A549 treated with GW870086 at 1 μM for 4 hours (cell line): ENCODE measurements around the gene COX20. TPM values are rescaled to one million over a fixed set of nuclear protein-coding genes. Genes with fewer than 3 reads are reported as not detected.

ENCODE experiments used
- total RNA-seq: library from RNA; stranded (reverse); fragments of 200-300 nt; extraction: Qiagen RNA extraction; gene quantifications from 5 replicates; pipeline ENCODE4 v1.2.3, GENCODE V29; 2022; ENCODE audit warnings: low read depth

COX20 gene
- total RNA-seq, result 38.5 to 50.8 TPM (median 48.0 TPM) in 5 replicates

GRCh38 chr1:244835276-244836134, at the start of gene COX20:
Gene COX20, plus strand, starts transcription at chr1:244835658. Its CDS starts 57 bp downstream, at chr1:244835715.

GRCh38 chr1:244864253-244865027, 29.0 kb downstream of the COX20 start, which contains the start of gene HNRNPU:
Gene HNRNPU, minus strand, starts transcription at chr1:244864543. Its CDS starts 236 bp downstream, at chr1:244864307.

Other genes starting within 250 kb of the COX20 start
- 25.1 to 34.8 TPM (median 31.1 TPM) in 5 replicates for gene DESI2, start 182.5 kb upstream of the COX20 start, total RNA-seq
- gene HNRNPU, start 28.9 kb downstream of the COX20 start, total RNA-seq, result 313 to 395 TPM (median 344 TPM) in 5 replicates